Activated CD4-positive, alpha-beta T cell treated with anti-CD3 and anti-CD28 coated beads, Interleukin-2, amount 10 ng/mL, durations not matched to agents 7 days and 5 days (primary cell): ENCODE results near the gene RAC2. TPM values are rescaled to one million over a fixed set of nuclear protein-coding genes. Genes with fewer than 3 reads are reported as not detected.
A peak's percentile ranks its signal among the peaks of the same experiment; 100 is the strongest.

ENCODE experiments used
- CTCF ChIA-PET: fragments of 350-600 bp; sonication (Branson Sonifier 250); formaldehyde crosslinking; loops from one replicate; lab custom pipeline; 2021; ENCODE audit warnings: antibody characterized with exemption; lab: Charles Lee
- POLR2A ChIA-PET: fragments of 350-600 bp; sonication (Branson Sonifier 250); formaldehyde crosslinking; loops from one replicate; lab custom pipeline; 2021; ENCODE audit warnings: antibody characterized with exemption; lab: Charles Lee
- DNase-seq: peaks from one replicate; pipeline ENCODE4 v3.0.0-alpha.2; 2020
- H3K27ac Mint-ChIP-seq: one replicate; pipeline ENCODE4 v1.8.0; 2021; ENCODE audit warnings: mild to moderate bottlenecking, moderate library complexity, mixed read lengths
- H3K27me3 Mint-ChIP-seq: one replicate; pipeline ENCODE4 v1.8.0; 2021; ENCODE audit warnings: mixed read lengths
- H3K36me3 Mint-ChIP-seq: one replicate; pipeline ENCODE4 v1.8.0; 2021; ENCODE audit warnings: low read depth, mixed read lengths
- H3K4me1 Mint-ChIP-seq: one replicate; pipeline ENCODE4 v1.8.0; 2021; ENCODE audit warnings: mixed read lengths
- H3K4me3 Mint-ChIP-seq: one replicate; pipeline ENCODE4 v1.8.0; 2021; ENCODE audit warnings: mild to moderate bottlenecking, moderate library complexity, mixed read lengths
- H3K9me3 Mint-ChIP-seq: one replicate; pipeline ENCODE4 v1.8.0; 2021; ENCODE audit warnings: mixed read lengths
- total RNA-seq, 2 experiments: library from RNA; stranded (reverse); gene quantifications; one replicate each; pipeline ENCODE4 v1.2.3, GENCODE V29; 2021

RAC2 gene
- total RNA-seq, 2 experiments from 2014 or later: 1,015 to 1,117 TPM

GRCh38 chr22:37274380-37274862 is 30.4 kb upstream of the RAC2 start:
- no peak overlapping the region for H3K27ac Mint-ChIP-seq
- peaks cover 13% of the 10 kb centered on the region for H3K27me3 Mint-ChIP-seq
- H3K4me3 Mint-ChIP-seq: no peak overlapping the region
- no peaks in the 10 kb centered on the region for H3K9me3 Mint-ChIP-seq
- ChIA-PET CTCF (interaction anchor here (2.3 to 2.7 kb wide), 2 partner anchors 8 to 14 kb away, joined by 6 to 16 read pairs; partner anchors contain the start of gene CYTH4), POLR2A (no interaction called here)
- peaks cover 2% of the 10 kb centered on the region for H3K36me3 Mint-ChIP-seq
- DNase-seq: no peak
- H3K4me1 Mint-ChIP-seq: peaks cover 62% of the 10 kb centered on the region

GRCh38 chr22:37273846-37274225 is 29.8 kb upstream of the RAC2 start:
- ChIA-PET POLR2A (no interaction called here), CTCF (interaction anchor here (0.7 to 2.7 kb wide), 5 partner anchors 8 to 29 kb away, joined by 3 to 16 read pairs (median 4); partner anchors contain the start of gene CYTH4)
- Mint-ChIP-seq H3K27me3 (peaks cover 13% of the 10 kb centered on the region), H3K4me3 (no peak overlapping the region), H3K36me3 (peaks cover 2% of the 10 kb centered on the region), H3K4me1 (peaks cover 63% of the 10 kb centered on the region), H3K27ac (peak overlapping the region; percentile 48), H3K9me3 (no peaks in the 10 kb centered on the region)
- DNase-seq: no peak

- Mint-ChIP-seq H3K27ac (no peak overlapping the region), H3K36me3 (peaks cover 2% of the 10 kb centered on the region), H3K4me1 (peaks cover 63% of the 10 kb centered on the region), H3K4me3 (no peak overlapping the region), H3K27me3 (peaks cover 13% of the 10 kb centered on the region), H3K9me3 (no peaks in the 10 kb centered on the region)
- POLR2A ChIA-PET: no interaction called here
- CTCF ChIA-PET: interaction anchor here (0.6 to 2.7 kb wide), 8 partner anchors 9 to 285 kb away, joined by 3 to 16 read pairs (median 4); partner anchors contain the start of gene CYTH4
- no peak for DNase-seq
Measured at GRCh38 chr22:37273126-37273845, 29.2 kb upstream of the RAC2 start.

- no peaks in the 10 kb centered on the region for H3K9me3 Mint-ChIP-seq
- H3K4me1 Mint-ChIP-seq: peaks cover 68% of the 10 kb centered on the region
- H3K27me3 Mint-ChIP-seq: peaks cover 13% of the 10 kb centered on the region
- no peaks in the 10 kb centered on the region for H3K36me3 Mint-ChIP-seq
- POLR2A ChIA-PET: no interaction called here
- no peak overlapping the region for H3K4me3 Mint-ChIP-seq
- H3K27ac Mint-ChIP-seq: no peak overlapping the region
- CTCF ChIA-PET: interaction anchor here (0.9 to 1.4 kb wide), 3 partner anchors 9 to 72 kb away, joined by 3 to 4 read pairs (median 4); no protein-coding TSS in a partner anchor
- no peak for DNase-seq
Measured at GRCh38 chr22:37270928-37271650, 27.0 kb upstream of the RAC2 start.

- Mint-ChIP-seq H3K36me3 (peaks cover 2% of the 10 kb centered on the region), H3K4me3 (no peak overlapping the region), H3K27me3 (peaks cover 13% of the 10 kb centered on the region), H3K4me1 (peaks cover 61% of the 10 kb centered on the region), H3K9me3 (no peaks in the 10 kb centered on the region), H3K27ac (no peak overlapping the region)
- CTCF ChIA-PET: interaction anchor here (1.0 to 1.4 kb wide), 3 partner anchors 10 to 71 kb away, joined by 3 to 4 read pairs (median 3); no protein-coding TSS in a partner anchor
- POLR2A ChIA-PET: interaction anchor here (0.6 kb wide), 1 partner anchor 44 kb away, joined by 3 read pairs; no protein-coding TSS in a partner anchor
- DNase-seq: no peak
Measured at GRCh38 chr22:37269936-37270678, 26.0 kb upstream of the RAC2 start.

GRCh38 chr22:37267661-37268413 is 23.8 kb upstream of the RAC2 start:
- Mint-ChIP-seq H3K9me3 (peaks cover 11% of the 10 kb centered on the region), H3K27ac (peak overlapping the region; percentile 94), H3K4me3 (peak overlapping the region; percentile 79), H3K36me3 (peaks cover 6% of the 10 kb centered on the region), H3K27me3 (peaks cover 13% of the 10 kb centered on the region), H3K4me1 (peaks cover 44% of the 10 kb centered on the region)
- DNase-seq: no peak
- CTCF ChIA-PET: interaction anchor here (0.6 to 2.0 kb wide), 13 partner anchors 9 to 157 kb away, joined by 3 to 7 read pairs (median 3); partner anchors contain the start of genes CYTH4 and RAC2
- POLR2A ChIA-PET: no interaction called here

GRCh38 chr22:37267135-37267587 is 23.1 kb upstream of the RAC2 start:
- Mint-ChIP-seq H3K9me3 (peaks cover 11% of the 10 kb centered on the region), H3K36me3 (peaks cover 6% of the 10 kb centered on the region), H3K27me3 (peaks cover 19% of the 10 kb centered on the region), H3K4me1 (peaks cover 47% of the 10 kb centered on the region), H3K27ac (peak overlapping the region; percentile 94), H3K4me3 (peak overlapping the region; percentile 79)
- ChIA-PET POLR2A (no interaction called here), CTCF (interaction anchor here (0.7 to 2.0 kb wide), 12 partner anchors 8 to 116 kb away, joined by 3 to 7 read pairs (median 4); partner anchors contain the start of genes CYTH4 and RAC2)
- DNase-seq: peak; percentile 74

- no peak for DNase-seq
- ChIA-PET CTCF (interaction anchor here (0.6 to 2.0 kb wide), 10 partner anchors 8 to 192 kb away, joined by 3 to 7 read pairs (median 4); partner anchors contain the start of gene RAC2), POLR2A (no interaction called here)
- H3K9me3 Mint-ChIP-seq: peaks cover 11% of the 10 kb centered on the region
- H3K4me1 Mint-ChIP-seq: peaks cover 43% of the 10 kb centered on the region
- H3K36me3 Mint-ChIP-seq: peaks cover 6% of the 10 kb centered on the region
- H3K27ac Mint-ChIP-seq: peak overlapping the region; percentile 94
- peaks cover 24% of the 10 kb centered on the region for H3K27me3 Mint-ChIP-seq
- peak overlapping the region; percentile 79 for H3K4me3 Mint-ChIP-seq
Measured at GRCh38 chr22:37266581-37267134, 22.6 kb upstream of the RAC2 start.

- Mint-ChIP-seq H3K27ac (no peak overlapping the region), H3K4me3 (no peak overlapping the region), H3K36me3 (peaks cover 6% of the 10 kb centered on the region), H3K9me3 (peaks cover 11% of the 10 kb centered on the region), H3K27me3 (peaks cover 11% of the 10 kb centered on the region), H3K4me1 (peaks cover 49% of the 10 kb centered on the region)
- POLR2A ChIA-PET: interaction anchor here (0.5 kb wide), 1 partner anchor 85 kb away, joined by 3 read pairs; no protein-coding TSS in a partner anchor
- CTCF ChIA-PET: interaction anchor here (1.0 to 1.3 kb wide), 2 partner anchors 12 to 14 kb away, joined by 3 to 4 read pairs; no protein-coding TSS in a partner anchor
- DNase-seq: no peak
Measured at GRCh38 chr22:37263966-37264887, 20.2 kb upstream of the RAC2 start.

GRCh38 chr22:37262346-37262745 is 18.3 kb upstream of the RAC2 start:
- H3K27me3 Mint-ChIP-seq: peaks cover 14% of the 10 kb centered on the region
- ChIA-PET POLR2A (no interaction called here), CTCF (interaction anchor here (1.3 to 4.7 kb wide), 3 partner anchors 9 to 24 kb away, joined by 4 to 81 read pairs (median 4); partner anchors contain the start of gene RAC2)
- H3K27ac Mint-ChIP-seq: no peak overlapping the region
- H3K4me1 Mint-ChIP-seq: peaks cover 41% of the 10 kb centered on the region
- H3K36me3 Mint-ChIP-seq: peaks cover 6% of the 10 kb centered on the region
- no peak overlapping the region for H3K4me3 Mint-ChIP-seq
- no peak for DNase-seq
- peaks cover 11% of the 10 kb centered on the region for H3K9me3 Mint-ChIP-seq
